NCI-H748 (cell line): ENCODE measurements around the gene CD300A.

ENCODE experiments used
- DNase-seq: peaks from one replicate; lab custom pipeline; 2025; ENCODE audit not compliant: unreplicated experiment; lab: John Stamatoyannopoulos, UW

The CD300A gene

GRCh38 chr17:74439691-74440567, 26.5 kb upstream of the CD300A start:
- DNase-seq, result no peak

GRCh38 chr17:74441537-74441936, 24.9 kb upstream of the CD300A start:
- DNase-seq, result no peak

DNA sequence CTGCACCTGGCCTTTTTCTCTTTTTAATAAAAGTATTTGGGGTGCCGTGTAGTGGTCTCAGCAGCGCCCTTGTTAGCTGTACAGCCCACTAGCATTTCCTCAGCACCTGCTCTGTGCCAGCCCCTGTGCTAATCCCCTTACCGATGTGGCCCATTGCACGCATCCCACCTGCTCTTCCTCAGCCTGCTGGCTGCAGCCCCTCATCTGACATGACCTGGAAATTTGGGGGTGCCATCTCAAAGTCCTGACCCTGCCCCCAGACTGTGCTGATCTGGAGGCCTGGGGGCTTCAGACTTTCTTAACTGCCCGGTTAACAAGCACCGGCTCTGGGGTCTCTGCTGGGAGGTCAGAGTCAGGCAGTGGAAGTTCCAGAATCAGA, 24.2 kb upstream of the CD300A start:
- DNase-seq, result no peak

DNA sequence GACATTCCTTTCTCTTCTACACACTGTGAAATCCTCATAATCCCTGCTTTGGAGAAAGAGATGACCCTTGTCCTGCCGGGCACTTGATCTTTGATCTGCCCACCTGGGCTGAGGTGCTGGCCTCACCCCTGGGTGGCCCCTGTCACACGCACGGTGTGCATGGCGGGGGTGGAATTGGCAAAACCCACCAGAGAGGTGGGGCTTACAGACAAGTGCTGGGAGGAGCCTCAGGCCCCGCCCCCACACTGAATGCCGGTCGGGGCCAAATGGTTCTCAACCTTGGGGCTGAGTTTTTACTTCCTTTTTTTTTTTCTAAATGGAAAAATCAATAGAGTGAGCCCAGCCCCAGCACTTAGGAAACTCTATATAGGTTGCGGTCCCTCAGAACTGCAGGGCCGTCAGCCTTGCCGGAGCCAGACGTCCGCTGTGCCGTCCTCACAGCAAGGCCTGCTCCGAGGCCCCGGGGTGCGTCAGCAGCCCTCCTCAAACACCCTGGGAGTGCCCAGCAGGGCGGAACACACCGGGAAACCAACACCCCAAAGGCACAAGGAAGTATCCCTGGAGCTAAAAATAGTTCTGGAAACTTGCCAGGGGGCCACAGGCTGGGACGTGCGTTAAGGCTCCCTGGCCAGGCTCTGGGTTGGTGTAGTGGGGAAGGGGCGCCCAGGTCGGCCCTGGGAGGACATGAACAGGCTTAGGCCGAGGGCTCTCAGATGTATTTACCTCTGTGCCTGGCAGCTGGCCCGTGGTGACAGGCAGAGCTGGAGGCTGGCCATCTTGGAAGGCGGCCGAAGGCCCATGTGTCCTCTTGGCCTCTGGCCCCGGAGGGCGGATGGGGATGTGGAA, 23.5 kb upstream of the CD300A start:
- peak; percentile 30 for DNase-seq

- no peak for DNase-seq
Measured at GRCh38 chr17:74443516-74444296, 22.7 kb upstream of the CD300A start.

GRCh38 chr17:74444406-74444805, 22.0 kb upstream of the CD300A start:
- no peak for DNase-seq

DNA sequence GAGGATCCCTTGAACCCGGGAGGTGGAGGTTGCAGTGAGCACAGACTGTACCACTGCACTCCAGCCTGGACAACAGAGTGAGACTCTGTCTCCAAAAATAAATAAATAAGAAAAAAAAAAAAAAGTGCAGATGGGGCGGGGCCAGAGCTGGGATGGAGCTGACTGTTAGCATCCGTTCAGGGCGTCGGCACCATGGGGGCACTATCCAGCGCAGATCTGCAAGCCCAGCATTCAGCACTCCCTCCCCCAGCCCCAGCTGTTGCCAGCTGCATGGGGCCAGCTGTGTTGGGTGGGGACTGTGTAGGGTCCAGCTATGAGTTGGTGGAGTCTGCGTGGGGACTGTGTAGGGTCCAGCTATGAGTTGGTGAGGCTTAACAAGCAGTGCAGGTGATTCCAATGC, 21.3 kb upstream of the CD300A start:
- DNase-seq, result no peak

DNA sequence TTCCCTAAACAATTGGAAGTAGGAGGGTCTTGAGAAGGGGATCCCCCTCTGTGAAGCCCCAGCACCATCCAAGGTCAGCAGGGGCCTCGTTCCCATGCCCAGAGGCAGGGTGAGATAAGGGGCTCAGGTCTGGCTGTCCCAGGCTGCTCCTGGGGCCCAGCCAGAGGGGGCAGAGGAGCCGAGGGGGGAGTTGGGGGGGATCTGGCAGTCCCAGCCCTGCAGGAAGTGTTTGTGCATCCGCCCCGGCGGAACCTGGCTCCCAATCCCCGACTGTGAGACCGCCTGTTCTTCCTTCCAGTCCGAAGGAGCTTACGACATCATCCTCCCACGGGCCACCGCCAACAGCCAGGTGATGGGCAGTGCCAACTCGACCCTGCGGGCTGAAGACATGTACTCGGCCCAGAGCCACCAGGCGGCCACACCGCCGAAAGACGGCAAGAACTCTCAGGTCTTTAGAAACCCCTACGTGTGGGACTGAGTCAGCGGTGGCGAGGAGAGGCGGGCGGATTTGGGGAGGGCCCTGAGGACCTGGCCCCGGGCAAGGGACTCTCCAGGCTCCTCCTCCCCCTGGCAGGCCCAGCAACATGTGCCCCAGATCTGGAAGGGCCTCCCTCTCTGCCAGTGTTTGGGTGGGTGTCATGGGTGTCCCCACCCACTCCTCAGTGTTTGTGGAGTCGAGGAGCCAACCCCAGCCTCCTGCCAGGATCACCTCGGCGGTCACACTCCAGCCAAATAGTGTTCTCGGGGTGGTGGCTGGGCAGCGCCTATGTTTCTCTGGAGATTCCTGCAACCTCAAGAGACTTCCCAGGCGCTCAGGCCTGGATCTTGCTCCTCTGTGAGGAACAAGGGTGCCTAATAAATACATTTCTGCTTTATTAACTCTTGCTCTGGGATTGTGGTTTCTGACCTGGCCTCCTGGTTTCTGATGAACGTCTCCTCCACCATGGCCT, 19.6 kb upstream of the CD300A start:
- no peak for DNase-seq

- no peak for DNase-seq
Measured at GRCh38 chr17:74447628-74448159, 18.7 kb upstream of the CD300A start.

DNA sequence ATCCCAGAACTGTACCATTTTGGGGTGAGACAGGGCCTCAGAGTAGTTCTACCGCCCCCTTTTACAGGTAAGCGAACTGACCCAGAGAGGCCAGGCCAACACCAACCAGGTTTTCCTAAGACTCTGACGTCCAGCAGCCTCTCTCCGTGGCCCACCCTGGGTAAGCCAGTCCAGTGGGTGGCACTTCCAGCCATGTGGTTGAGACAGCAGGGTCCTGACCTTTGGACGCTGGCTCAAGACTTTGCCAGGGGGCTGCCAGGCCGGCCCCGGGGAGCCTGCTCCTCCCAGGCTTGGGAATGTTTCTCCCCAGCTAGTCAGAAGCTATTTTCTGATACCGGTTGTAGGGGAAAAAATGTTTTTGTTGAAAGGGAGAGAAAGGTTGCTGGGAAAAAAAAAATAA, 17.7 kb upstream of the CD300A start:
- no peak for DNase-seq

DNA sequence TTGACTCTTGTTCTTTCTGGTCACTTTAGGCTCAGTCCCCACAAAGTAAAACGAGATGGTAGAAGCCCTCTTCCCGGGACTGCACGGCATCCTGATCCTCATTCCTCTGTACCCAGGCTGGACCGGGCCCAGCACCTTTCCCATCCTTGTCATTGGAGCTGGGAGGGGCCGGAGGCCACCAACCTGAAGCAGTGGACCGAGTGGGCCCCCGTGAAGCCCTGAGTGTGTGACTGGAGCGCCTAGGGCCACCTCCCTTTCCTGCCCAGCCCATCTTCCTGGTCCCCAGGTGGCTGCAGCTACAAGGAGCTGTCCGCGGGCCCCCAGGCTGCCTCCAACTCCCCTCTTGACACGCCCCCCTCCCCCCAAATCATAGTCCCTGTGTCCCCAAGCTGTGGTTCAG, 17.1 kb upstream of the CD300A start:
- DNase-seq, result no peak

DNA sequence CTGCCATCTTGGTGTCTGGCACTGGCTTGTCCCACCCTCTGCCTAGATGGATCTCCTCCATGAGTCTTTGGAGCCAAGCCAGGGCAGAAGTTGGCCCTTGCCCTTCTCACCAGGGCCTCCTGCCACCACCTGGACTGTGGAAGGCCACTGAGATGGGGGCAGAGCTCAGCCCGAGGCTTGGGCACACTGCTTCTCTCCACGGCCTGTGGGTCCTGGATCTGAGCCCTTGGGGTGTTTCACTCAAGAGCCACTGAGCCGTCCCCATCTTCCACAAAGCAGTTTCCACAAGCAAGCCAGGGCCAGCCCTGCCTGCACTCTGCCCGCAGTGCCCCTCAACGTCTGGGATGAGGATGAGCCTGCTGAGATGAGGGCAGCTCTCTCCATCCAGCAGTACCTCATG, 16.7 kb upstream of the CD300A start:
- DNase-seq, result no peak

DNA sequence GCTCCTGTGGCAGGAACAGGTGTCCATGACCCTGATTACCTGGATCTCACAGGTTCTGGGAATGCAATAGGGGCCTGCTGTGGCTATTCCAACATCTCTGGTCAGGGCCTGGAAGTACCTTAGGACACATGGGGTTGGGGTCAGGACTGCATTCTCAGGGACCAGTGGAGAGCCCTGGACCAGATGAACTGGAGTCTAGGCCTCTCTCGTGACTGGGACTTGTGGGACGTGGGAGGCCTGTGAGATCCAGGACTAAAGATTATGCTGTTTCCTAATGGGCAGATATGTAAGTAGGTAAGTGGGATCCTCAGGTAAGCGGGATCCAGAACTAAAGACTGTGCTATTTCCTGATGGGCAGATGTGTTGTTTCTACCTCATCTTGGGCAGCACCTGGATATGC, 16.2 kb upstream of the CD300A start:
- no peak for DNase-seq

- DNase-seq, result no peak
Measured at GRCh38 chr17:74450925-74451403, 15.5 kb upstream of the CD300A start.

DNA sequence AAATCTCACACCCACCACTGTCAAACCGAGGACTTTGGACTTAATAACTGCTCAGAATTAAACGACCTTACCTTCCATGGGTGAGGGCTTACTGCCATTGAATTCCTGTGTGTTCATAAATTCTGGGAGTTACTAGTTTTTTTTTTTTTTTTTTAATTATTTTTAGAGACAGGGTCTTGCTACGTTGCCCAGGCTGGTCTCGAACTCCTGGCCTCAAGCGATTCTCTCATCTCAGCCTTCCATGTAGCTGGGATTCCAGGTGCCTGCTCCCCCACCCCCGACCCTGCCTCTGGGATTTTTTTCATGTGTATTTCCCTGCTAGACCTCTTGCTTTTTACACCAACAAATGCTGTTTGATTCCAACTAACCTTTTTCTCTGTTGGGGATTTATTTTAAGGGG, 14.9 kb upstream of the CD300A start:
- no peak for DNase-seq

DNA sequence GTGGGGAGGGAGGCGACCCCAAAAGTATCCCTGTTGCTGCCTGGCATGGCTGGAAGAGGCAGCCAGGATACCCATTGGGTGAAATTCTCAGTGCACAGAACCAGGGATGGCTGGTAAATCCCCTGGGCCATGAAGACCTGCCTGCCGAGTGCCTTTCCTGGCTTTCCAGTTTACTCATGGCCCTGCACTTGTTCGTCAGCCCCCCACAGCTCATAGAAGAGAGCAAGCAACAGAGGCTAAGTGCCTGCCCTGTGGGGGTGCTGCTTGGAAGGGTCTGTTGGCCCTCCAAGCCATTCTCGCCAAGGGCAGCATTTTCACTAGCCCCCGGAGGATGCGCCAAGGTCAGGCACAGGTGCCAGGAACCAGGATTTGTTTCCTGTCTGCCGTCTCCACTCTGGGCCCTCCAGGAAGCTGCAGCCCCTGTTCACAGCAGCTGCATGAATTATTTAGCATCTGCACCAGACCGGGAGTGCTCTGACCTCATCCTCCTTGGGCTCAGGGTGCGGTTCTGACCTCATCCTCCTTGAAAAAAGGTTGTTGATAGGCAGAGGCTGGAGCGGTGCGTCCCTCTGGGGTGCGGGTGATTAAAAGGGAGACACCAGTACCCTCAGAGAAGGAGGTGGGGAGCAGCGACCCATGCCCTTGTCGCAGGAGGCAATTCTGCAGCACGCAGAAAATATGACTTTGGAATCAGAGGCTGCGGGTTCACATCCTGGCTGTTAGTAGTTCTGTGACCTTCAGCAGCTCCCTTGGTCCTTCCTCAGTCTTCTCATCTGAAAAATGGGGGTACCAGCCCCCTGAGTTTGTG, 14.2 kb upstream of the CD300A start:
- DNase-seq, result peak; percentile 10

- DNase-seq, result no peak
Measured at GRCh38 chr17:74452841-74453661, 13.4 kb upstream of the CD300A start.

DNA sequence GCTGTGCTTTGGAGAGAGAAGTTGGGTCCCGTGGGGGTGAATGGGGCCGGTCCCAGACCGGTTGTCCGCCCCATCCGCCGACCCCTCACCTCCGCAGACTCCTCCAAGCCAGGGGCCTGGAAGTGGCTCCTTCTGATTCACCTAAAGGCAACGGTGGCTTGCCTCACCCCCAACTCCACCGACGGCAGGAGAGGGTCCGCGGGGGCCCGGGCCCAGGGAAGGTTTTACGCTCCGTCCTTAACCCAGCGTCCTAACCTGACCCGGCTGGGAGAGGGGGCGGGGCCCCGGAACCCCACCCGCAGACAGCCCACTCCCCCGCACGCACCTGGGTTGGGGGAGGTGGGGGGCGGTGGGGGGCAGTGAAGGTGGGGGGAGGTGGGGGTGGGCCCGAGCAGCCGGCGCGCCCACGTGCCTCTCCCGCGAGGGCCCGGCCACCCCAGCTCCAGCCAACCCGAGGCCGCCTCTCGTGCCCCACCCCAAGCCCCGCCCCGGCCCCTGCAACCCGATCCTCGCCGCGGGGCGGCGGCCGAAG, 12.7 kb upstream of the CD300A start:
- DNase-seq, result no peak
